ENCODE measurements around the gene EGFR. TPM values are rescaled to one million over a fixed set of nuclear protein-coding genes. Genes with fewer than 3 reads are reported as not detected.

EGFR gene
- polyA plus RNA-seq, 1 experiment, result 62.6 TPM

DNA sequence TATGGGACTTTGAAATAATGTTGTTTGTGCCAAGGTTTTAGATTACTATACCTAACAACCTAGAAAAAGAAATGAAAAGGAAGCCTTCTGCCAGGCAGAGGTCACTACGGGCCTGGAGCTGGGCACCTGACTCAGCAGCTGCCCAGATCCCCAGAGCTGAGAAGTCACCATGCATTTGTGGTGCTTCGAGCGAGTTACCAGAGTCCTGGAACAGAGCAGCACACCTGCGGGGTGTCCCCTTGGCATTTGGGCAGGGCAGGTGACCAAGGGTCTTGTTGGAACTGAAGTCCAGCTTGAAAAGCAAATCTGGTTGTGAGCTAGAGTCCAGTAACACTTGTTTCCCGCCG is 25.5 kb downstream of the EGFR start:
- H3K9me3 ChIP-seq (ENCODE audit: control insufficient read depth, insufficient read depth, low read length), result no peaks in the 10 kb centered on the region
- POLR2A ChIA-PET, result interaction anchor here (1.8 kb wide), 1 partner anchor 42 kb away, joined by 7 read pairs; no protein-coding TSS in a partner anchor
- H3K27ac ChIP-seq (ENCODE audit: low read depth, low read length), result peak overlapping the region; percentile 22
- DNase-seq (ENCODE audit: low read depth, low spot score), result no peak
- H3K27me3 ChIP-seq (ENCODE audit: control insufficient read depth, insufficient read depth, low read length), result no peaks in the 10 kb centered on the region
- CTCF ChIA-PET, result interaction anchor here (0.9 to 2.5 kb wide), 3 partner anchors 211 to 371 kb away, joined by 3 to 13 read pairs (median 4); no protein-coding TSS in a partner anchor
- TF ChIP-seq, protein P1, sequence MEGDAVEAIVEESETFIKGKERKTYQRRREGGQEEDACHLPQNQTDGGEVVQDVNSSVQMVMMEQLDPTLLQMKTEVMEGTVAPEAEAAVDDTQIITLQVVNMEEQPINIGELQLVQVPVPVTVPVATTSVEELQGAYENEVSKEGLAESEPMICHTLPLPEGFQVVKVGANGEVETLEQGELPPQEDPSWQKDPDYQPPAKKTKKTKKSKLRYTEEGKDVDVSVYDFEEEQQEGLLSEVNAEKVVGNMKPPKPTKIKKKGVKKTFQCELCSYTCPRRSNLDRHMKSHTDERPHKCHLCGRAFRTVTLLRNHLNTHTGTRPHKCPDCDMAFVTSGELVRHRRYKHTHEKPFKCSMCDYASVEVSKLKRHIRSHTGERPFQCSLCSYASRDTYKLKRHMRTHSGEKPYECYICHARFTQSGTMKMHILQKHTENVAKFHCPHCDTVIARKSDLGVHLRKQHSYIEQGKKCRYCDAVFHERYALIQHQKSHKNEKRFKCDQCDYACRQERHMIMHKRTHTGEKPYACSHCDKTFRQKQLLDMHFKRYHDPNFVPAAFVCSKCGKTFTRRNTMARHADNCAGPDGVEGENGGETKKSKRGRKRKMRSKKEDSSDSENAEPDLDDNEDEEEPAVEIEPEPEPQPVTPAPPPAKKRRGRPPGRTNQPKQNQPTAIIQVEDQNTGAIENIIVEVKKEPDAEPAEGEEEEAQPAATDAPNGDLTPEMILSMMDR (IDR thresholded peaks at IDR 0.05; ENCODE audit: low read depth, low read length), result no peak
- H3K4me3 ChIP-seq (ENCODE audit: low read depth, low read length), result no peak overlapping the region

DNA sequence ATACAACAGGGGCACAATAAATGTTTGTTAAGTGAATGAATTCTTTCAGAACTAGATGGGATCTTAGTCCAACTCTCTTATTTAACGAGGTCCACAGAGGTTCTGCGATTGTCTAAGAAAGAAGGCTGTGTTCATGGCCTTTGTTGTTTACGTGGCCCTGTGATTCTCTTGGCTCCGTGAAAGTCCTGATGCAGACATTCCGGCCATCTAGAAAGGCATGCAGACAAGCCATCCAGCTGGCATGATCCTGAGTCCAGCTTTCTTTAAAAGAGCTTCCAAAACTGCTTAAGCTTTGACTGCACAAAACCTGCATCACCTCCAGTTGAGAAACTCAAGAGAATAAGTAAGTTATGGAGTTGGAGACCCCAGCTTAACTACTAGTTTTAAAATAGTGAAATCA is 26.0 kb downstream of the EGFR start:
- TF ChIP-seq, protein P1 (IDR thresholded peaks at IDR 0.05; ENCODE audit: low read depth, low read length), result no peak
- Histone ChIP-seq H3K4me3 (ENCODE audit: low read depth, low read length) (no peak overlapping the region), H3K27ac (ENCODE audit: low read depth, low read length) (peak overlapping the region; percentile 22), H3K27me3 (ENCODE audit: control insufficient read depth, insufficient read depth, low read length) (no peaks in the 10 kb centered on the region), H3K9me3 (ENCODE audit: control insufficient read depth, insufficient read depth, low read length) (no peaks in the 10 kb centered on the region)
- no peak for DNase-seq (ENCODE audit: low read depth, low spot score)
- POLR2A ChIA-PET, result interaction anchor here (1.8 kb wide), 1 partner anchor 42 kb away, joined by 7 read pairs; no protein-coding TSS in a partner anchor
- CTCF ChIA-PET, result interaction anchor here (0.9 to 2.5 kb wide), 4 partner anchors 14 to 370 kb away, joined by 3 to 13 read pairs (median 4); no protein-coding TSS in a partner anchor

DNA sequence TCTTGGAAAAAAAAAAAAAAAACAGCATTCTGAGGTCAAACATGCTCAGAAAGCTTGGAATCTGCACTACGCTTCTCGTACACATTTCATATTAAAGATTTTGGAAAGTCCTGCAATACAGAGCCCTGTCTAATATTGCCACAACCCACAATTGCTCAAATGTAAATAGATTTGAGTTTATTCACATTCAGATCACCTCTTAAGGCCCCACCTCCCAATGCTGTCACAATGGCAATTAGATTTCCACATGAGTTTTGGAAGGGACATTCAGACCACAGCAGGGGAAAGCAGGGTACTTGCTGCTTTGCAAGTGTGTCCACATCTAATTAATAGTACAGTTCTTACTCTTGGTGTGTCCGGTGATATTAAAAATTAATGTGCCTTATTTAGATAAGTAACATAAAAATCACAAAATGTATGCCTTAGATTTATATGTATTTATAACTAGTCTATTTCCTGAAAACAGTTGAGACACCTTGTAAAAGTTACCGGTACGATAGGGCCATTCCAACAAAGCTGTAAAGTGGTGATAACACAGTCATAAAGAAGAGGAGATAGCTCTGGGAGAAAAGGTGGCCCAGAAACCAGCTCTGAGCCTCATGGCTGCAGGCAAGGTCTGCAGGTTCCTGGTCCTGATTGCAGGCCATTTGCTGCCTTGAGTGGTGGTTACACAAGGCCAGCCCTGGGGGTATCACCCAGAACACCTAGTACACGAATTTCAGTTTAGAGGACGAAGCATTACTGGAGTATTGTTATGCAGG is 27.9 kb downstream of the EGFR start:
- H3K27ac ChIP-seq (ENCODE audit: low read depth, low read length), result no peak overlapping the region
- H3K9me3 ChIP-seq (ENCODE audit: control insufficient read depth, insufficient read depth, low read length), result no peaks in the 10 kb centered on the region
- DNase-seq (ENCODE audit: low read depth, low spot score), result no peak
- POLR2A ChIA-PET, result interaction anchor here (0.7 kb wide), 1 partner anchor 495 kb away, joined by 5 read pairs; no protein-coding TSS in a partner anchor
- H3K27me3 ChIP-seq (ENCODE audit: control insufficient read depth, insufficient read depth, low read length), result no peaks in the 10 kb centered on the region
- TF ChIP-seq, protein P1 (IDR thresholded peaks at IDR 0.05; ENCODE audit: low read depth, low read length), result no peak
- no peak overlapping the region for H3K4me3 ChIP-seq (ENCODE audit: low read depth, low read length)
- CTCF ChIA-PET, result interaction anchor here (0.7 kb wide), 1 partner anchor 18 kb away, joined by 3 read pairs; no protein-coding TSS in a partner anchor

DNA sequence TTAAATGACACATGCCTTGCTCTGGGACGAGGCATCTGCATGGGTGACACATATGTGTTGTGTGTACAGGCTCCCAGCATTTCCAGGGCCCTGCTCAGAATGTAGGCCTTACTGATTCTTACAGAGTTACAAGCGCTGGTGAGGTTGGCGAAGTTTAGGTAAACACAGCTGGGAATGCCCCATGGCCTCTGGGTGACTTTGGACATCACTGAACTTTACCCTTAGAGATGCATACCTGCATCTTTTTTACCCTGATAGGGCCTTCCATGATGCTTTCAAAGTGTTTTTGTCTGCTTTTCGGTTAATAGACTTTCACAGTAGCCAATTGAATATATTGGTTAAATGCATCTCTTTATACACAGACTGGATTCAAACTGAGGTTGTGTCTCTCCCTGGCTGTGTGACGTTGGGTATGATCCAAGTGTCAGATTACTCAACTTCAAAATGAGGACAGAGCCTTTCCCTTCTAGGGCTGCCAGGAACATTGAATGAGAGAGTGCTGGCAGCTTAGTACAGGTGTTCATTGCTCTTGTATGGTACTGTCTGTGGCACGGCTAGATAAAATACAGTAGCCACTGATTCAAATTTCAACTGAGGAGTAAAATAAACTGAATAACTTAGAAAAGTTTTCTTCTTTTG is 29.5 kb downstream of the EGFR start:
- DNase-seq (ENCODE audit: low read depth, low spot score), result no peak
- POLR2A ChIA-PET, result no interaction called here
- Histone ChIP-seq H3K9me3 (ENCODE audit: control insufficient read depth, insufficient read depth, low read length) (no peaks in the 10 kb centered on the region), H3K4me3 (ENCODE audit: low read depth, low read length) (no peak overlapping the region), H3K27me3 (ENCODE audit: control insufficient read depth, insufficient read depth, low read length) (no peaks in the 10 kb centered on the region), H3K27ac (ENCODE audit: low read depth, low read length) (peak overlapping the region; percentile 48)
- TF ChIP-seq, protein P1 (IDR thresholded peaks at IDR 0.05; ENCODE audit: low read depth, low read length), result no peak
- CTCF ChIA-PET, result no interaction called here

DNA sequence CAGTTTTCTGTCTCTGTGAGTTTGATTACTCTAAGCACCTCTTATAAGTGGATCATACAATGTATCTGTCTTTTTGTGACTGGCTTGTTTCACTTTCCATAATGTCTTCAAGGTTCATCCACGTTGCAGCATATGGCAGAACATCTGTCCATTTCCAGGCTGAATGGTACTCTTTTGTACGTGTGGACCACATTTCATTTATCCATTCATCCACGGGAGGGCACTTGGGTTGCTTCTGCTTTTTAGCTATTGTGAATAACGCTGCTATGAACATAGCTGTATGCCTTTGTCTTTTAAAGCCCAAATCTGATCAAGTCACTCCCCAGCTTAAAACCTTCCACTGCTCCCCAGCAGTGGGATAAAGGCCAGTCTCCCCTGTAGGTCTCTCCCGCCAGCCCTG is 31.5 kb downstream of the EGFR start:
- ChIA-PET POLR2A (no interaction called here), CTCF (interaction anchor here (0.6 to 1.9 kb wide), 3 partner anchors 205 to 277 kb away, joined by 3 to 9 read pairs (median 7); no protein-coding TSS in a partner anchor)
- DNase-seq (ENCODE audit: low read depth, low spot score), result no peak
- H3K27ac ChIP-seq (ENCODE audit: low read depth, low read length), result no peak overlapping the region
- no peak overlapping the region for H3K4me3 ChIP-seq (ENCODE audit: low read depth, low read length)
- TF ChIP-seq, protein P1 (IDR thresholded peaks at IDR 0.05; ENCODE audit: low read depth, low read length), result peak; percentile 20; the same call in 1 of the 2 replicates
- H3K27me3 ChIP-seq (ENCODE audit: control insufficient read depth, insufficient read depth, low read length), result no peaks in the 10 kb centered on the region
- H3K9me3 ChIP-seq (ENCODE audit: control insufficient read depth, insufficient read depth, low read length), result peaks cover 4% of the 10 kb centered on the region; the same call in 1 of the 2 replicates
